Activated CD8-positive, alpha-beta memory T cell treated with anti-CD3 and anti-CD28 coated beads, Interleukin-2, amount 50 U/mL, for 48 hours (primary cell): ENCODE data around the gene CUZD1.
"Not testable (repeated sequence)": the region's sequence is repeated elsewhere in the genome, so short reads cannot be mapped to it uniquely, and the experiment has no call there.

ENCODE experiments used
- DNase-seq: peaks from one replicate; pipeline ENCODE4 v3.0.0-alpha.2; 2020

Gene CUZD1, protein sequence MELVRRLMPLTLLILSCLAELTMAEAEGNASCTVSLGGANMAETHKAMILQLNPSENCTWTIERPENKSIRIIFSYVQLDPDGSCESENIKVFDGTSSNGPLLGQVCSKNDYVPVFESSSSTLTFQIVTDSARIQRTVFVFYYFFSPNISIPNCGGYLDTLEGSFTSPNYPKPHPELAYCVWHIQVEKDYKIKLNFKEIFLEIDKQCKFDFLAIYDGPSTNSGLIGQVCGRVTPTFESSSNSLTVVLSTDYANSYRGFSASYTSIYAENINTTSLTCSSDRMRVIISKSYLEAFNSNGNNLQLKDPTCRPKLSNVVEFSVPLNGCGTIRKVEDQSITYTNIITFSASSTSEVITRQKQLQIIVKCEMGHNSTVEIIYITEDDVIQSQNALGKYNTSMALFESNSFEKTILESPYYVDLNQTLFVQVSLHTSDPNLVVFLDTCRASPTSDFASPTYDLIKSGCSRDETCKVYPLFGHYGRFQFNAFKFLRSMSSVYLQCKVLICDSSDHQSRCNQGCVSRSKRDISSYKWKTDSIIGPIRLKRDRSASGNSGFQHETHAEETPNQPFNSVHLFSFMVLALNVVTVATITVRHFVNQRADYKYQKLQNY

GRCh38 chr10:122845783-122846332 lies at the start of gene CUZD1:
TSS of gene CUZD1 (minus strand) at chr10:122845857. CDS start at chr10:122845843, 14 bp downstream.
- DNase-seq: no peak

GRCh38 chr10:122894261-122894944 lies 48.7 kb upstream of the CUZD1 start:
- no peak for DNase-seq

DNA sequence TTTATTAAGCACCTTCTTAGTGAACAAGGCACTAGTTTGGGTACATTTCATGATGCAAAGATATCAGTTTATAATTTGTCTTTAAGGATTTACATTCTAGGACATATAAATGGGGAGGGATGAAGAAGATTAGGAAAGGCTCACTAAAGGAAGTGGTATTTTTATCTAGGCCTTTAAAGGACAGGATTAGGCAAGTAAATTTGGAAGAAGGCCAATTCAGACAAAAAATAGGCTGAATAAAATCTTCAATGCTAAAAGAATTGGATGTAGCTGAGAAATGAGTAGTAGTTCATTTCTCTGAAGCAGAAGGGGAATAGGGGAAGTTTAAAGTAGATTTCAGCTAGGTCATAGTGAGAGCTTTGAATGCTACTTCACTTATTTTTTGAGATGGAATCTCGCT lies 38.5 kb upstream of the CUZD1 start:
- no peak for DNase-seq

GRCh38 chr10:122882766-122883165 lies 37.1 kb upstream of the CUZD1 start:
- no peak for DNase-seq

DNA sequence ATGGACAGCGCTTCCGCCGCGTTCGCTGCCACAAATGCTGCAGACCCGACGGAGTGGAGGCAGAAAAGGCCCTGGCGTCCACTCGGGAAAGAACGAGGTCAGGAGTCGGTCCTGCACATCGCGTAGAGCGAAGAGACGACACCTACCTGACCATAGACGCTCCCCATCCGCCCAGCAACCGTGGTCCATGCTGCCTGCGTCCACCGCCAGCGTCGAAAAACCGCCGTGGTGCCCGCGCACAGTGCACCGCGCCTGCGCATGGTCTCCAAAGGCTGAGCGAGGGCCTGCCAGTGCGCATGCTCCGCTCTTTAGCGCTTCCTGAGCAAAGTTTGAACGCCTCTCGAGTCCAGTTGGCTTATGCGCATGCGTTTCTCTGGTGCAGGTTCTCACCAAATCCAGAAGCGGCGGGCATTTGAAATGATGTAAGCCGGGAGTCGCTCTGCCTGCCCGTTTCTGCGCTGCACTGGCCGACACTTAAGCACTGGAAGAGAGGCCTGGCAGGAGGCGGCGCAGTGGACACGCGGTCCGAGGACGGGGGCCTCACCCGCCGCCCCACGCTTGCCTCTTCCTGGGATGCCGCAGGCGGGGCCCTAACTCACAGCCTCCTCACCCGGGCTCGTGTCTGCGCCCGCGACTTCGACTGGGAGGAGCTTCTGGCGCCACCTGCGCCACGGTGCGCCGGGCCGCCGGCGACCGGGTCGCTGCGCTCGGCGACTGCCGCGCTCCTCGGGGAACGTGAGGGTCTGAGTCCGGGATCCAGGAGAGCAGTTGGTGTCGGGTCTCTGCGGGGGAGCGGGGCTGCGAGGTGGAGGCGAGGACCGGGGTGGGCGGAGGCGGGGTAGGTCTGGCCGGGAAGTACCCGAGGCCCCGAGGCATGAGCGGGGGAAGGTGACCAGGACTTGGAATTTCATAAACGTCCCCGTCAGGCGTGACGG lies 33.9 kb upstream of the CUZD1 start, which contains the start of gene FAM24B:
Gene FAM24B, minus strand, starts transcription at position 243 of the 935 bp plus-strand sequence. CDS start 29,066 bp downstream, outside the sequence.
- DNase-seq: peak; percentile 95

DNA sequence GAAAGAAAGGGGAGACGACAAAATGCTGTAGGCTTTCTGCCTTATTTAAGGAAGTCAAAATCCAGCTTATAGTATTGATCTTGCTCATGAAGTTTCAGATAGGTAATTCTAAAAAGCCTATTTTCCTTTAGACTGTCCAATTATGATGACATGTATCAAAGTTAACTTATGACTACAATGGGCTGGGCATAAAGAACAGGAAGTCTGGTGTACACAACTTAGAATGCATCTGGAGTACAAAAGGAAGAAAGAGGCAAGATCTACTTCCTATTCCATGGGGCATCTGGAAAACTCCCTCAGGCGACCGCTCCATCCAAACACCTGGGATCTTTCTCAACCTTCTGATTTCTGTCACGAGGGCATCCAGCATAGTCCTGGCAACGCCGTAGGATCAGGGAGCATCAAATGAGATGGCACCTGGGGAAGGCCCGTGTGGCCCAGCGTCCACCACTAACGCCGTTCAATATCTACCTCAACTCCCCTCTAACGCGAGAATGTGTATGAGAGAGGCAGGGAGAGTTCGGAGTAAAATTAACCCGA lies 33.2 kb upstream of the CUZD1 start:
- no peak for DNase-seq

DNA sequence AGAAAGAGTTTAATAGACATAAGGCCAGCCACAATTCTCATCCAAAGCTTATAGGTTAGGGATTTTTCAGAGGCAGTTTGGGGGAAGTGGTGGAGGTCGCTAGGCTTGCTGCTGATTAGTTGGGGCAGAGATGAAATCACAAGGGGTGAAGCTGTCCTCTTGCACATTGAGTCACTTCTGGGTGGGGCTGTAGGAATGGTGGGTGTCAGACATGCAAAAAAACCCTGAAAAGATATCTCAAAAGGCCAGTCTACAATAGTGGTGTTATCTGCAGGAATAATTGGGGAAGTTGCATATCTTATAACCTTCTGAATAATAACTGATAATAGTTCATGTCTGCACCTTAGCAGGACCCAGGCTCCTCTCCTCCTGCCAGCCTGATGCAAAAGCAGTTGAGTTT lies 31.6 kb upstream of the CUZD1 start:
- DNase-seq: no peak

GRCh38 chr10:122876467-122876855 lies 30.8 kb upstream of the CUZD1 start:
- DNase-seq: no peak

DNA sequence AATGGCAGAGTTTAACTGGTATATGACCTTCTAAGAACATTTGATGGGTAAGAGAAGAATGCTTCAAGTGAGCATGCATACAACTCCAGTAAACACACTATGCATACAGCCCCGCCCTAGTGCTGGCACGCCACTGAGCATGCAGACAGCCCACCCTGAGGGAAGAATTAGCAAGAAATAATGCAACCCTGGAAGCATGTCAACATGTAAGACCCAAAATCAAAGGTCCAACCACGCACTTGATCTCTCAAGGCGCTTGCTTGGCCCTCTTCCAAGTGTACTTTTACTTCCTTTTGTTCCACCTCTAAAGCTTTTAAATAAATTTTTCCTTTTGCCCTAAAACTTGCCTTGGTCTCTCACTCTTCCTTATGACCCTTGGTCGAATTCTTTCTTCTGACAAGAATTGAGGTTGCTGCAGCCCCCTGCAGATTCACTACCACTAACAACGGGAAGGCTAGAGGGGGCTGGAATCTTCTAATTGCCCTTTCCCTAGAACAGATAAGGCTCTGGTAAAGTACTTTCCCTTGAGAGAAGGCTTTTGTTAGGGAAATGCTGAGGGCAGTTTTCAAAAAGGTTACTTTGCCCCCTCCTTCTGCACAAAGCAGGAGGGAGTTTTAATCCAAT lies 30.3 kb upstream of the CUZD1 start:
- no peak for DNase-seq

DNA sequence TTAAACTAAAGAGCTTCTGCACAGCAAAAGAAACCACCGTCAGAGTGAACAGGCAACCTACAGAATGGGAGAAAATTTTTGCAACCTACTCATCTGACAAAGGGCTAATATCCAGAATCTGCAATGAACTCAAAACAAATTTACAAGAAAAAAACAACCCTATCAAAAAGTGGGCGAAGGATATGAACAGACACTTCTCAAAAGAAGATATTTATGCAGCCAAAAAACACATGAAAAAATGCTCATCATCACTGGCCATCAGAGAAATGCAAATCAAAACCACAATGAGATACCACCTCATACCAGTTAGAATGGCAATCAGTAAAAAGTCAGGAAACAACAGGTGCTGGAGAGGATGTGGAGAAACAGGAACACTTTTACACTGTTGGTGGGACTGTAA lies 26.3 kb upstream of the CUZD1 start:
- not testable (repeated sequence) for DNase-seq

GRCh38 chr10:122868768-122869167 lies 23.1 kb upstream of the CUZD1 start:
- not testable (repeated sequence) for DNase-seq

- not testable (repeated sequence) for DNase-seq
Measured at GRCh38 chr10:122866757-122867482, 21.3 kb upstream of the CUZD1 start.

DNA sequence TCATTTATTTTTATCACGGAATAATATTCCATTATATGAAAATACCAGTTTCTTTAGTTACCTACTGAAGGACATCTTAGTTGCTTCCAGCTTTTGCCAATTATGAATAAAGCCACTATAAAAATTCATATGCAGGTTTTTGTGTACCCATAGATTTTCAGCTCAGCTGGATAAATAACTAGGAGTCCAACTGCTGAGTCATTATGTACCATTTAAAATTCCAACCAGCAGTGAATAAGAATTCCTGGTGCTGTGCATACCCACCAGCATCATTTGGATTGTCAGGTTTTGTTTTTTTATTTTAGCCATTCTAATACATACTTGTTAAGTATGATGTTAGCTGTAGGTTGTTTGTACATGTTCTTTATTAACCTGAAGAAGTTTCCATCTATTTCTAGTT lies 19.2 kb upstream of the CUZD1 start:
- DNase-seq: no peak

DNA sequence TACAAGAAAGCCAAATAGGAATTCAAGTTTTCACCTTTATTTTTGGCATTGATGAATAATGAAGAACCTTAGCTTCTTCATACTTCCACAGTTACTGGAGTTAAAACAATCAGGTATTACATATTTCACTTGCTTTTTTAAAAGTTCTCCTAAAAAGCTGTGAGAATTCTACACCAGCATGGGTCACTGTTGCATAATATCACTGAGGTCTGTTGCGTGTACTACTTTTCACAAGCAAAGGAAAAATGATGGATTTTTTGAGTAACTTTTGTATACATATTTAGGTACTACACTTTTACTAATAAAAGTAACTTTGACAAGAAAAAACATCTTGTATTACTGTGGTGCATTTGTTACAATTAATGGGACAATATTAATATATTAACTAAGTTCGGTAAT lies 18.5 kb upstream of the CUZD1 start:
- no peak for DNase-seq

DNA sequence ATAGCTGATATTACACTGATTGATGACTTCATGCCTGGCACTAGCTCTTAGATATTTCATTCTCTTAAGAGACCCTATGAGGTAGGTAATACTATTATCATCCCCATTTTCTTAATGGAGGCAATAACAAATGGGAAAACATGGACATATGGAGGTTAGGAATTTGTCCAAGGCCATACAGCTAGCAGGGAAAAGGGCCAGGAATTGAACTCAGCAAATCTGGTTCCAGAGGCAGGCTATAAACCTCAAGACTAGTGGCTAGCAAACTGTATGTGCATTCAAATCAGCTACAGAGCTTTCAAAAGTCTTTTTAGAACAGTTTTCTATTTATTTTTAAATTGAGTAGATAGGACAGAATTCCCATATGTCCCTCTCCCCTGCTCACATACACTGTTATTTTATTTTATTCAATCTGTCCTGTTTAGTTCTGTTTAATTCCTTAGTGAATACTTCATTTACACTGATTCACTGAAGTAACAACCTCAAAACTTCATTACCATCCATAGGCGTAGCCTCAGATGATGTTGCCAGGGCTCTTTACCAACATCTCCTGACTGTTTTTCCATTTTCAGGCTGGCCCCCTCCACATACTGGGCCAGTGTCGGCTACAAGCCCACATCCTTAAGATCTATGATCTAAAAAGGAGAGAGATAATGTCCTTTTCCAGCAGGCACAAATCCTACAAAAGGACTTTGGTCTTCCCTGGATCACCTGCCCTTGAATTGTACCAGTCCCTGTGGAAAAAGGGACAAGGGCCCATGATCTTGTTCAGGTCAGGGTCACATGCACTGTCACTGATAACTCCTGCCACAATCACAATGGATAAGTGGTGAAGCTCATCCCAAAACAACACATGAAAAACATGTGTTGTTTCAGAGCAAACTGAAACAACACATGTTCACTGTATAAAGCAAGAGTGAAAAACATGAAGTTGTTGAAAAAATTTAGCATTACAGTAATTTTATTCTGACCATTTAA lies 17.8 kb upstream of the CUZD1 start:
- no peak for DNase-seq

GRCh38 chr10:122861711-122862161 lies 16.1 kb upstream of the CUZD1 start:
- DNase-seq: no peak

DNA sequence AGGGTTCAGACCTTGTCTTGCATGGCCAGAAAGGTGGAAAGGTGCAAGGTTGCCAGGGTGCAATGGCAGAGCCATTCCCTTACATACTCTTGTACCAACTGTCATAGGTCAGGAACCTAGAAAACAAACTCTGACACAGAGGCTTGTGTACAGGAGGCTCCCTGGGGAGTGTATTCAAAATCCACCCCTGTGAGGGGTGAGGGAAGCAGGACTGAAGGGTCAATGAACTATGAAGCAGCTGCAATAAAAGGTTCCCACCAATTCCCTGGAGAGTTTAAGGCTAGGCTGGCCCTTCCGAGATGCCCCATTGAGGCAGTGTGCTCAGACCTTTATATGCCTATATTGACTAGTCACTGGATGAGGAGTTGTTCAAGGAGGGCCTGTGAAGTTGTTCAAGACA lies 13.9 kb upstream of the CUZD1 start:
- no peak for DNase-seq

DNA sequence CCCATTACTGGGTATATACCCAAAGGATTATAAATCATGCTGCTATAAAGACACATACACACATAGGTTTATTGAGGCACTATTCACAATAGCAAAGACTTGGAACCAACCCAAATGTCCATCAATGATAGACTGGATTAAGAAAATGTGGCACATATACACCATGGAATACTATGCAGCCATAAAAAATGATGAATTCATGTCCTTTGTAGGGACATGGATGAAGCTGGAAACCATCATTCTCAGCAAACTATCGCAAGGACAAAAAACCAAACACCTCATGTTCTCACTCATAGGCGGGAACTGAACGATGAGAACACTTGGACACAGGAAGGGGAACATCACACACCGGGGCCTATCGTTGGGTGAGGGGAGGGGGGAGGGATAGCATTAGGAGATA lies 12.4 kb upstream of the CUZD1 start:
- not testable (repeated sequence) for DNase-seq

DNA sequence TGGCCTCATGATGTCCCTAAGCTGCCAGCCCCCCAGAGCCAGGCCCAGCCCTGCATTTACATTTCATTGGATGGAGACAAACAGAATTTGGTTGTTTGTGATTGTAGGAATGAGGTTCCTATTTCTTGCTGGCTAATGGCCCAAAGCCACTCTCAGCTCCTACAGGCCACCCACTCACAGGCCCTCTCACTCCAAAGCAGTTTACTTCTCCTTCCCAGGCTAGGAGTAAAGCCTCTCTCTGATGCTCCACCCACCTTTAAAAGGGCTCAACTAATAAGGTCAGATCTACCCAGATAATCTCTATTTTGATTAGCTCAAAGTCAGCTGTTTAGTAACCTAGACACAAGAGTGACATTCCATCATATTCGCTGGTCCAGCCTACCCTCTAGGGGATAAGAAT lies 11.2 kb upstream of the CUZD1 start:
- no peak for DNase-seq
